Fibroblast of lung (primary cell): ENCODE measurements around the gene MORN4. TPM values are rescaled to one million over a fixed set of nuclear protein-coding genes. Genes with fewer than 3 reads are reported as not detected.

ENCODE experiments used
- DNase-seq, 2 donors: peaks; one replicate each; pipeline versions ENCODE4 v3.0.0 to v3.0.0-alpha.2; 2010; ENCODE audit warnings: low read depth in 2 of 2
- H2AFZ ChIP-seq: 2 replicates; pipeline ENCODE4 v1.5.1; 2012; ENCODE audit warnings: low read length, control low read depth, inconsistent platforms
- H3K27ac ChIP-seq: 2 replicates; pipeline ENCODE4 v1.5.1; 2011; ENCODE audit warnings: low read length, control low read depth; ENCODE audit not compliant: insufficient read depth
- H3K27me3 ChIP-seq: 2 replicates; pipeline ENCODE4 v1.5.1; 2011; ENCODE audit warnings: mild to moderate bottlenecking, low read length; ENCODE audit not compliant: control insufficient read depth, insufficient read depth
- H3K36me3 ChIP-seq: 2 replicates; pipeline ENCODE4 v1.5.1; 2011; ENCODE audit warnings: low read length; ENCODE audit not compliant: control insufficient read depth, insufficient read depth
- H3K4me1 ChIP-seq: 2 replicates; pipeline ENCODE4 v1.5.1; 2011; ENCODE audit warnings: low read length; ENCODE audit not compliant: control insufficient read depth, insufficient read depth; ENCODE audit errors: extremely low read depth
- H3K4me2 ChIP-seq: 2 replicates; pipeline ENCODE4 v1.5.1; 2011; ENCODE audit warnings: low read length, control low read depth; ENCODE audit not compliant: insufficient read depth; ENCODE audit errors: extremely low read depth
- H3K4me3 ChIP-seq, 4 experiments: fragments of 200-600 bp in 1 of 4; sonication (generic) in 1 of 4; replicated peaks in 1 of 4; 2 replicates each; pipeline ENCODE4 v1.5.1; 2011 to 2016; ENCODE audit warnings: low read length in 4 of 4, low read depth in 3 of 4, mild to moderate bottlenecking in 3 of 4, control low read depth in 2 of 4, inconsistent platforms in 1 of 4, mixed read lengths in 1 of 4; ENCODE audit not compliant: insufficient read depth in 1 of 4; ENCODE audit errors: control extremely low read depth in 1 of 4
- H3K79me2 ChIP-seq: 2 replicates; pipeline ENCODE4 v1.5.1; 2012; ENCODE audit warnings: mild to moderate bottlenecking, low read length, inconsistent platforms; ENCODE audit not compliant: control insufficient read depth, insufficient read depth
- H3K9ac ChIP-seq: 2 replicates; pipeline ENCODE4 v1.5.1; 2011; ENCODE audit warnings: mild to moderate bottlenecking, low read length, control low read depth; ENCODE audit not compliant: insufficient read depth
- H3K9me3 ChIP-seq: 2 replicates; pipeline ENCODE4 v1.5.1; 2012; ENCODE audit warnings: low read depth, low read length; ENCODE audit not compliant: control insufficient read depth, insufficient read depth
- H4K20me1 ChIP-seq: 2 replicates; pipeline ENCODE4 v1.5.1; 2011; ENCODE audit warnings: low read length; ENCODE audit not compliant: control insufficient read depth, insufficient read depth; ENCODE audit errors: extremely low read depth
- EZH2 ChIP-seq: IDR thresholded peaks from 2 replicates; pipeline ENCODE4 v1.5.1; 2012; ENCODE audit warnings: low read length, control low read depth, mild to moderate bottlenecking; ENCODE audit errors: missing control alignments
- polyA plus RNA-seq, 2 donors: library from polyadenylated mRNA; depleted of rRNA in 1 of 2; stranded (reverse) in 1 of 2; unstranded in 1 of 2; fragments of >200 nt; gene quantifications; 2 replicates each; pipeline ENCODE4 v1.2.1, GENCODE V29; 2011 to 2012; ENCODE audit warnings: missing spikeins in 1 of 2
- total RNA-seq: library from RNA; depleted of rRNA; stranded (reverse); fragments of >200 nt; gene quantifications from 2 replicates; pipeline ENCODE4 v1.2.1, GENCODE V29; 2014
- TF ChIP-seq, protein P1 (sequence below), 2 donors: IDR thresholded peaks in 1 of 2; conservative IDR thresholded peaks in 1 of 2; 1 replicate in 1 of 2; 2 replicates in 1 of 2; pipeline ENCODE4 v1.5.1; 2011 to 2012; ENCODE audit warnings: low read length in 2 of 2, control low read depth in 1 of 2, inconsistent platforms in 1 of 2, low read depth in 1 of 2, mild to moderate bottlenecking in 1 of 2

Gene MORN4
- total and polyA plus RNA-seq, 2 donors (not counting 1 experiment from before 2014, with no cell fraction given) = 13.2 to 13.4 TPM

DNA sequence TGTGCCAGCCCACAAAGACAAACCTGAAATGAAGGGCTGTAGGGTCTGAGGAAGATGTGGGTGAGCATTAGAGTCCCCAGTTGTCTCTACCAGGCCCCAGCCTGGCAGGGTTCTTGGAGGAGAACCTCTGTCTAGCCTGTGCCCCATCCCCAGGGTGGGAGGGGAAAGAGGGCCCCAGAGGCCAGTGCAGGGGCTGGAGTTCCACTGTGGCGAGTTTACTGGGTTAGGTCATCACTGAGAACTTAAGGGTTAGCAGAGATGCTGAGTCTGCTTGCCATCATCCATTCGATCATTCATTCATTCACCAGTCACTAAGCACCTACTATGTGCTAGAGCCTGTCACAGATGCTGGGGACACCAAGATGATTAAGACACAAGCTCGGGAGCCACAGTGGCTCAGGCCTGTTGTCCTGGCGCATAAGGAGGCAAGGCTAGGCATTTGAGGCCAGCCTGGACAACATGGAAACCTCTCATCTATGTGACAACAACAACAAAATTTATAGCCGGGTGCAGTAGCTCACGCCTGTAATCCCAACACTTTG lies 58.1 kb downstream of the MORN4 start:
- no peaks in the 10 kb centered on the region for H4K20me1 ChIP-seq
- no peak overlapping the region for H3K27ac ChIP-seq
- H3K9me3 ChIP-seq = no peaks in the 10 kb centered on the region
- H3K4me3 ChIP-seq = no peak overlapping the region
- peaks cover 1% of the 10 kb centered on the region for H3K36me3 ChIP-seq
- no peak for TF ChIP-seq EZH2
- TF ChIP-seq, protein P1, sequence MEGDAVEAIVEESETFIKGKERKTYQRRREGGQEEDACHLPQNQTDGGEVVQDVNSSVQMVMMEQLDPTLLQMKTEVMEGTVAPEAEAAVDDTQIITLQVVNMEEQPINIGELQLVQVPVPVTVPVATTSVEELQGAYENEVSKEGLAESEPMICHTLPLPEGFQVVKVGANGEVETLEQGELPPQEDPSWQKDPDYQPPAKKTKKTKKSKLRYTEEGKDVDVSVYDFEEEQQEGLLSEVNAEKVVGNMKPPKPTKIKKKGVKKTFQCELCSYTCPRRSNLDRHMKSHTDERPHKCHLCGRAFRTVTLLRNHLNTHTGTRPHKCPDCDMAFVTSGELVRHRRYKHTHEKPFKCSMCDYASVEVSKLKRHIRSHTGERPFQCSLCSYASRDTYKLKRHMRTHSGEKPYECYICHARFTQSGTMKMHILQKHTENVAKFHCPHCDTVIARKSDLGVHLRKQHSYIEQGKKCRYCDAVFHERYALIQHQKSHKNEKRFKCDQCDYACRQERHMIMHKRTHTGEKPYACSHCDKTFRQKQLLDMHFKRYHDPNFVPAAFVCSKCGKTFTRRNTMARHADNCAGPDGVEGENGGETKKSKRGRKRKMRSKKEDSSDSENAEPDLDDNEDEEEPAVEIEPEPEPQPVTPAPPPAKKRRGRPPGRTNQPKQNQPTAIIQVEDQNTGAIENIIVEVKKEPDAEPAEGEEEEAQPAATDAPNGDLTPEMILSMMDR (conservative IDR thresholded peaks at IDR 0.05 in 1 of 2, IDR thresholded peaks at IDR 0.05 in 1 of 2; ENCODE audit: low read depth in 1 of 2, low read length in 2 of 2) = no peak
- H3K9ac ChIP-seq = no peak overlapping the region
- no peaks in the 10 kb centered on the region for H3K79me2 ChIP-seq
- H3K4me2 ChIP-seq = no peak overlapping the region
- peaks cover 3% of the 10 kb centered on the region for H3K4me1 ChIP-seq
- DNase-seq = no peak
- H2AFZ ChIP-seq = no peak overlapping the region
- H3K27me3 ChIP-seq = no peaks in the 10 kb centered on the region

DNA sequence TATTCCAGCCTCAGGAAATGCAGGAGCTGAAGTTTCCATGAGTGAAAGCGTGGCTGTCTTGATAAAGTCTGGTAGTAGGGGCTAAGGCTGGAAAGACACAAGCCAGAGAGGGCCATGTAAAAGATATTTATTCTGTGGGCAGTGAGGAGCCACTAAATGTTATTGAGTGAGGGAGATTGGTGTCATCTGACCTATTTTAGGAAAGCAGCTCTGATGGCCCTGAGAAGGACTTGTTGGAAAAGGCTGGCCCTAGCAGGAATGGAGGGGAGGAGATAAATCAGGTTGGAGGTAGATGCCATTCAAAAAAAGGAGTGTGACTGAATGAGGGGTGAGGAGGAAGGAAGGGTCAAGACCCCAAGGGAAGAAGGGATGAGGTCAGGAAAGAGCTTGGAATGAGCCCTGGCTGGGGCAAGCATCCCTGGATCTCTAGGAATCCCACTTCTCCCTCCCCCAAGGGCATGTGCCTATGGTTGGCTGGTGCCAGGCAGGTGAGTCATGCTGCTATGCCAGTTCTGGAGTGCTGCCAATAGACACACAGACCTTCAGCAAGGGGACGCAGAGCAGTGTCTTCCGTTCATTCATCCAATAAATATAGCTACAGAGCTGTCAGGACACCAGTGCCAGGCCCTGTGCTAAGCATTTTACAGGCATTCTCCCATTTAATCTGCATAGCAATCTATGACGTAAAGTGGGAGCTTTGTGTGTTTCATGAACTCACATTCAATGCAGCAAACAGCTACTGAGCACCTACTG lies 58.8 kb downstream of the MORN4 start:
- H3K4me3 ChIP-seq = no peak overlapping the region
- H3K79me2 ChIP-seq = no peaks in the 10 kb centered on the region
- H3K4me1 ChIP-seq = peaks cover 3% of the 10 kb centered on the region
- H3K36me3 ChIP-seq = peaks cover 1% of the 10 kb centered on the region
- no peaks in the 10 kb centered on the region for H3K27me3 ChIP-seq
- H4K20me1 ChIP-seq = no peaks in the 10 kb centered on the region
- H3K27ac ChIP-seq = no peak overlapping the region
- H3K4me2 ChIP-seq = no peak overlapping the region
- no peak overlapping the region for H2AFZ ChIP-seq
- no peak overlapping the region for H3K9ac ChIP-seq
- TF ChIP-seq, protein P1 (conservative IDR thresholded peaks at IDR 0.05 in 1 of 2, IDR thresholded peaks at IDR 0.05 in 1 of 2; ENCODE audit: low read depth in 1 of 2, low read length in 2 of 2) = no peak
- no peak for TF ChIP-seq EZH2
- peak; percentile 52 to 68 for DNase-seq
- H3K9me3 ChIP-seq = no peaks in the 10 kb centered on the region

DNA sequence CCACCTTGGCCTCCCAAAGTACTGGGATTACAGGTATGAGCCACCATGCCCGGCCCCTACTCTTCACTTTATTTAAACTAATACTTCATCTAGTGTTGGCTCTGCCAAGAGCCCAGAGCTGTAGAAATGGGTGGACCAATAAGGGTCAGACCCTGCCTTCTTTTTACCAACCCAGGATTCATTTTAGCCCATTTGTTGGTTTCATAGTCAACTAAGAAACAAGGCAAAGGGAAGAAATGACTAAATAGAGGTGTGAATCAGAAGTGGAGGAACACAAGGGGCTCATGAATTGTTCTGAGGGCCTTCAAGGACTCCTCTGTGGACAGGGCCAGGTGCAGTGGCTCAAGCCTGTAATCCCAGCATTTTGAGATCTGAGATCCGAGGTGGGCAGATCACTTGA lies 59.6 kb downstream of the MORN4 start:
- Histone ChIP-seq H3K36me3 (peaks cover 3% of the 10 kb centered on the region), H3K9me3 (no peaks in the 10 kb centered on the region)
- DNase-seq = no peak

More for the DNA sequence above, 59.6 kb downstream of the MORN4 start:
- no peaks in the 10 kb centered on the region for H3K27me3 ChIP-seq
- no peak overlapping the region for H3K4me3 ChIP-seq
- H4K20me1 ChIP-seq = no peaks in the 10 kb centered on the region
- peaks cover 3% of the 10 kb centered on the region for H3K4me1 ChIP-seq
- H2AFZ ChIP-seq = no peak overlapping the region
- no peaks in the 10 kb centered on the region for H3K79me2 ChIP-seq
- no peak overlapping the region for H3K27ac ChIP-seq
- no peak overlapping the region for H3K9ac ChIP-seq
- TF ChIP-seq, protein P1 (conservative IDR thresholded peaks at IDR 0.05 in 1 of 2, IDR thresholded peaks at IDR 0.05 in 1 of 2; ENCODE audit: low read depth in 1 of 2, low read length in 2 of 2) = no peak
- no peak for TF ChIP-seq EZH2
- H3K4me2 ChIP-seq = no peak overlapping the region
